Lung (tissue), 12 donors: ENCODE data around the gene CDC25B. TPM values are rescaled to one million over a fixed set of nuclear protein-coding genes. Genes with fewer than 3 reads are reported as not detected.

ENCODE experiments used
- ATAC-seq: fragments of 200-7000 bp; cut with Tn5 transposase; one replicate; pipeline ENCODE4 v1.9.1; 2020; ENCODE audit warnings: moderate number of reproducible peaks; ENCODE audit not compliant: insufficient read depth, low FRiP score
- DNase-seq, 3 donors: peaks; one replicate each; pipeline ENCODE4 v3.0.0-alpha.2; 2013 to 2017
- H3K27ac ChIP-seq, 2 donors: one replicate each; pipeline ENCODE4 v1.5.1; 2013; ENCODE audit warnings: mild to moderate bottlenecking in 2 of 2, moderate library complexity in 2 of 2, control low read depth in 1 of 2, inconsistent platforms in 1 of 2, low read depth in 1 of 2, low read length in 1 of 2
- H3K27me3 ChIP-seq, 3 donors: one replicate each; pipeline ENCODE4 v1.5.1; 2013; ENCODE audit warnings: low read length in 2 of 3; ENCODE audit not compliant: control insufficient read depth in 3 of 3, insufficient read depth in 3 of 3
- H3K36me3 ChIP-seq, 4 donors: one replicate each; pipeline ENCODE4 v1.5.1; 2013; ENCODE audit warnings: low read length in 4 of 4, mild to moderate bottlenecking in 1 of 4, moderate library complexity in 1 of 4; ENCODE audit not compliant: control insufficient read depth in 4 of 4, insufficient read depth in 4 of 4
- H3K4me1 ChIP-seq, 5 donors: one replicate each; pipeline ENCODE4 v1.5.1; 2013; ENCODE audit warnings: low read length in 5 of 5, mild to moderate bottlenecking in 2 of 5, moderate library complexity in 1 of 5; ENCODE audit not compliant: control insufficient read depth in 5 of 5, insufficient read depth in 5 of 5
- H3K4me3 ChIP-seq: one replicate; pipeline ENCODE4 v1.5.1; 2013; ENCODE audit warnings: mild to moderate bottlenecking, control low read depth, moderate library complexity
- H3K9ac ChIP-seq, 2 donors: one replicate each; pipeline ENCODE4 v1.5.1; 2013; ENCODE audit warnings: low read length in 2 of 2, control low read depth in 1 of 2; ENCODE audit not compliant: insufficient read depth in 1 of 2
- H3K9me3 ChIP-seq, 4 donors: one replicate each; pipeline ENCODE4 v1.5.1; 2013; ENCODE audit warnings: low read length in 3 of 4, mild to moderate bottlenecking in 1 of 4, moderate library complexity in 1 of 4; ENCODE audit not compliant: control insufficient read depth in 4 of 4, insufficient read depth in 3 of 4
- CTCF ChIP-seq: IDR thresholded peaks from 2 replicates; pipeline ENCODE4 v1.5.1; 2012; ENCODE audit warnings: mild to moderate bottlenecking; ENCODE audit errors: control extremely low read depth, extremely low read depth
- WGBS, 2 donors: extraction: QIAGEN DNeasy Blood & Tissue Kit; methylation state at CpG; one replicate each; pipeline ENCODE4 v1.1.7; 2013; 5-methylcytosine and 5-hydroxymethylcytosine counted together
- polyA plus RNA-seq, 2 donors: library from polyadenylated mRNA; stranded (reverse); fragments of 200-250 nt; gene quantifications; one replicate each; pipeline ENCODE4 v1.2.1, GENCODE V29; 2013
- total RNA-seq, 2 donors: library from RNA; depleted of rRNA in 1 of 2; stranded (reverse); fragments of >200 nt in 1 of 2; gene quantifications; one replicate each; pipeline ENCODE4 v1.2.1, GENCODE V29; 2014 to 2021
- donor health status: control.
- donor health status: control.
- donor health status: Bipolar disorder and iron deficiency.
- donor health status: healthy.
- donor health status: DM: yes; HTN: yes; CAD: no.

Gene CDC25B
- total and polyA plus RNA-seq, 4 donors = 47.9 to 88.5 (median 67.1) TPM

GRCh38 chr20:3759316-3759823, 36.7 kb upstream of the CDC25B start:
- Histone ChIP-seq H3K36me3 (peaks cover 0 to 11% (median 3%) of the 10 kb centered on the region in 4 donors), H3K4me1 (peaks cover 0 to 13% (median 0%) of the 10 kb centered on the region in 5 donors), H3K9me3 (no peaks in the 10 kb centered on the region), H3K4me3 (no peak overlapping the region), H3K9ac (no peak overlapping the region), H3K27me3 (no peaks in the 10 kb centered on the region), H3K27ac (no peak overlapping the region)
- ATAC-seq (no peak), DNase-seq (no peak)
- WGBS, 2 donors = 84 to 94% methylated on average over 11 of the region's 11 CpGs
- no peak for TF ChIP-seq CTCF

GRCh38 chr20:3759884-3760283, 36.2 kb upstream of the CDC25B start:
- no peak overlapping the region for H3K27ac ChIP-seq
- no peak for DNase-seq
- TF ChIP-seq CTCF = no peak

GRCh38 chr20:3760655-3761348, 35.3 kb upstream of the CDC25B start:
- WGBS, 2 donors = 68 to 77% methylated on average over 10 of the region's 10 CpGs
- H3K9me3 ChIP-seq = no peaks in the 10 kb centered on the region
- no peak overlapping the region for H3K27ac ChIP-seq
- no peak overlapping the region for H3K4me3 ChIP-seq
- DNase-seq (no peak), ATAC-seq (no peak)
- peaks cover 0 to 8% (median 0%) of the 10 kb centered on the region in 4 donors for H3K36me3 ChIP-seq
- H3K9ac ChIP-seq = no peak overlapping the region
- H3K4me1 ChIP-seq = peaks cover 0 to 19% (median 0%) of the 10 kb centered on the region in 5 donors
- H3K27me3 ChIP-seq = no peaks in the 10 kb centered on the region
- no peak for TF ChIP-seq CTCF

More at GRCh38 chr20:3759884-3760283, 36.2 kb upstream of the CDC25B start:
- H3K27me3 ChIP-seq = no peaks in the 10 kb centered on the region
- H3K4me3 ChIP-seq = no peak overlapping the region
- H3K36me3 ChIP-seq = peaks cover 0 to 11% (median 2%) of the 10 kb centered on the region in 4 donors
- H3K9me3 ChIP-seq = no peaks in the 10 kb centered on the region
- peaks cover 0 to 13% (median 0%) of the 10 kb centered on the region in 5 donors for H3K4me1 ChIP-seq
- no peak for ATAC-seq
- no peak overlapping the region for H3K9ac ChIP-seq
- 88 to 93% methylated on average over 11 of the region's 11 CpGs for WGBS, 2 donors
